ENCODE measurements around the gene ANKRD33. TPM values are rescaled to one million over a fixed set of nuclear protein-coding genes. Genes with fewer than 3 reads are reported as not detected.

Gene ANKRD33
- total RNA-seq, result not detected in 2 replicates

DNA sequence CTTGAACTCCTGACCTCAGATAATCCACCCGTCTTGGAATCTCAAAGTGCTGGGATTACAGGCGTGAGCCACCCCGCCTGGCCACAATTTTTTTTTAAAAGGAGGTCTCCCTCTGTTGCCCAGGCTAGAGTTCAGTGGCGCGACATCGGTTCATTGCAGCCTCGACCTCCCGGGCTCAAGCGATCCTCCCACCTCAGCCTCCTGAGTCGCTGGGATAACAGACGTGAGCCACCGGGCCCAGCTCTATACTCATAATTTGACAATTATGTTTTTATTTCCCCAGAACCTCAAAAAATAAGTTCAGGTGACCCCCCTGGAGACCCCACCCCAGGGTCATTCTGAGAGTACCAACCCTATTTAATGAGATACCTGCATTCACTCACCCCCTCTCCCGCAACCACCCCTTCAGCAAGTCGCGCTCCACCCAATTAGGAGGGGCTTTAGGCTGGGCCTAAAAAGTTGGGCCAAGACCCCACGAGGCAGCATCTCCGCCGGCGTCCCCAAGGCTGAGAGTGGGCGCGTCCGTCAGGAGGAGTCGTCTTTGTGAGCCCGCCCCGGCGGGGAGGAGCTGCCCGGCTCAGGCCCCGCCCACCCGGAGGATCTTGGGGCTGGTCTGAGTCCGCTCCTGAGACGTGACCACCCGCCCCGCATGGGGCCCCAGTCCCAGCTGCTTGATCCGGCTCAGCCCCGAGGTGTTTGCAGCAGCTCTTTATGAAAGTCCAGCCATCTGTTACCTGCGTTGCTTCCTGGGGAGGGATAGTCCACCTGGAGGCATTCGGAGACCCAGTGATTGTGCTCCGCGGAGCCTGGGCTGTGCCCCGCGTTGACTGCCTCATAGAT, at the start of gene ANKRD33:
TSS of gene ANKRD33 (plus strand) at position 628 of the 840 bp plus-strand sequence. CDS start at position 712, 84 bp downstream.

GRCh38 chr12:51848326-51848727, 39.6 kb upstream of the ANKRD33 start, which contains the start of gene FIGNL2:
FIGNL2 (minus strand) TSS chr12:51848718; CDS start chr12:51822413, 26,305 bp downstream.

DNA sequence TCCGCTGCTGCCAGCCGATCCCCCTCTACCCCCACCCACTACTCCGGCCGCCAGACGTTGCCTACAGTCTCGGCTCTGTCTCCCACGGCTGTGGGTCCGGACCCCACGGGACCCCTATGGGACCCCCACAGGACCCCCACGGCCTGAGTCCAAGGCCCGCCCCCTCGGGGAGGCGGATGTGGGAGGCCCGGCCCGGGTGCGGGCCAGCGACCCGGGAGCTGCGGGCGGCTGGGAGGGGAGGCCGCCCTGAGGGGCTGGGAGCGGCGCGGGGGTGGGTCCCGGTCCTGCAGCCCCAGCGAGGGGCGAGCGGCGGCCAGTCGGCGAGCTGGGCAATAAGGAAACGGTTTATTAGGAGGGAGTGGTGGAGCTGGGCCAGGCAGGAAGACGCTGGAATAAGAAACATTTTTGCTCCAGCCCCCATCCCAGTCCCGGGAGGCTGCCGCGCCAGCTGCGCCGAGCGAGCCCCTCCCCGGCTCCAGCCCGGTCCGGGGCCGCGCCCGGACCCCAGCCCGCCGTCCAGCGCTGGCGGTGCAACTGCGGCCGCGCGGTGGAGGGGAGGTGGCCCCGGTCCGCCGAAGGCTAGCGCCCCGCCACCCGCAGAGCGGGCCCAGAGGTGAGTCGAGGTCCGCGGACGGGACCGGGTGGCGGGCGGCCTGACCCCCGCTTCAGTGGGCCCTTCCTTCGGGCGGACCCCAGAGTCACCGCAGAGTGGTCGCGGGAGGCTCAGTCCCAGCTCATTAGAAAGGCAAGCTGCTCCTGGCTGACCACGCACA, 19.4 kb downstream of the ANKRD33 start, which contains the start of gene ACVRL1:
TSS of gene ACVRL1 (plus strand) at position 422 of the 773 bp plus-strand sequence. CDS start 4,971 bp downstream, outside the sequence.

Other genes with a start within 250 kb of the ANKRD33 start
- gene FIGNL2, start 39.4 kb upstream of the ANKRD33 start, total RNA-seq, result under 0.01 TPM in 1 of 2 replicates, not detected in the other
- gene ACVRL1, start 19.4 kb downstream of the ANKRD33 start, total RNA-seq, result not detected in 2 replicates
- 22.2 and 23.1 TPM in 2 replicates for gene ACVR1B, start 63.6 kb downstream of the ANKRD33 start, total RNA-seq
- under 0.01 TPM in 1 of 2 replicates, not detected in the other for gene TAMALIN, start 118.8 kb downstream of the ANKRD33 start, total RNA-seq
- gene NR4A1, start 163.3 kb downstream of the ANKRD33 start, total RNA-seq, result 0.28 and 0.68 TPM in 2 replicates
- 84.5 and 144 TPM in 2 replicates for gene ATG101, start 181.9 kb downstream of the ANKRD33 start, total RNA-seq
- gene SMIM41, start 191.6 kb downstream of the ANKRD33 start, total RNA-seq, result under 0.01 TPM in 1 of 2 replicates, not detected in the other

Data from nasal cavity respiratory epithelium epithelial cell of viscerocranial mucosa (primary cell).